ENCODE data around the gene DOCK9. TPM values are rescaled to one million over a fixed set of nuclear protein-coding genes. Genes with fewer than 3 reads are reported as not detected.

The DOCK9 gene
- total and polyA plus RNA-seq, 4 donors = 48.8 to 193 (median 133) TPM

DNA sequence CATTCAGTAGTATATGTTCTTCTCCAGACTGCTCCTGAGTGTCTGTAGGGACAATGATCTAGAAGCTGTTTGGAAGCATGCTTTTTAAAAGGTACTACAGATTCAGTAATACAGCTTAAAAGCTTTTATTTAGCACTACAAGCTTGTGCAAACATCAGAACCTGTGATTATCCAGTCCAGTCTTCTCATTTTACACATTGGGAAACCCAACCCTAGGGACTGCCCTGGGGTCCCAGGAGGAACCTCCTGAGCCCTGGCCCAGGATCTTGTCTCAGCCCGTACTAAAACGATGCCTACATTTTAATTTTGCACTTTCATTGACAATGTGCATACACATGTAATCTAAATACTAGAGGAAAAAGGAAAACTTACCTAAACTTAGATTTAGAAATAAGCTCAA, 12.5 kb downstream of the DOCK9 start:
- no peak overlapping the region for H3K27ac ChIP-seq (ENCODE audit: low read depth in 1 of 2, low read length in 1 of 2)
- no peaks in the 10 kb centered on the region for H3K9me3 ChIP-seq (ENCODE audit: control insufficient read depth in 4 of 4, insufficient read depth in 3 of 4, low read length in 3 of 4)
- H3K36me3 ChIP-seq (ENCODE audit: control insufficient read depth in 4 of 4, insufficient read depth in 4 of 4, low read length in 4 of 4) = peaks cover 0 to 1% (median 0%) of the 10 kb centered on the region in 4 donors
- peaks cover 0 to 33% (median 5%) of the 10 kb centered on the region in 5 donors for H3K4me1 ChIP-seq (ENCODE audit: control insufficient read depth in 5 of 5, insufficient read depth in 5 of 5, low read length in 5 of 5)
- 74 to 90% methylated on average over 2 of the region's 2 CpGs for WGBS, 2 donors
- DNase-seq = no peak
- TF ChIP-seq CTCF (IDR thresholded peaks at IDR 0.05; ENCODE audit: control extremely low read depth, extremely low read depth) = no peak
- H3K27me3 ChIP-seq (ENCODE audit: control insufficient read depth in 3 of 3, insufficient read depth in 3 of 3, low read length in 2 of 3) = no peaks in the 10 kb centered on the region
- H3K9ac ChIP-seq (ENCODE audit: insufficient read depth in 1 of 2, low read length in 2 of 2) = no peak overlapping the region
- no peak overlapping the region for H3K4me3 ChIP-seq
- ATAC-seq (ENCODE audit: insufficient read depth, low FRiP score) = no peak

DNA sequence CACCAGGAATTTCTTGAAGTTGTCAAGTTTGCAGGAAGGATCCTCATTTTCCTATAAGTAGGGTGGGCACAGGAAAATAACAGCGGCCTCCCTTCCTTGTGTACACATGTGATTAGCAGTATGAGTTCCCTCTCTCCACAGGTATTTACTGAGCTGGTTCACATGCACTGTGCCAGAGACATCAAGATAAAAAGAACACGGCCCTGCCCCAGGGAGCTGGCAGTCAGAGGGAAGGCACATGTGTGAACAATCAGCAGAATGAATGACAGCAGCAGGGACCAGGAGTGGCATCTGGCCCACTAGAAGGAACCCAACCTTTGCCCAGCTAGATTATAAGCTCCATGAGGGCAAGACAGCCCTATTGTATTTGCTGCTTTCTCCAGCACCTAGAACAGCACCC, 13.9 kb downstream of the DOCK9 start:
- 61 to 66% methylated on average over 2 of the region's 2 CpGs for WGBS, 2 donors
- Histone ChIP-seq H3K36me3 (ENCODE audit: control insufficient read depth in 4 of 4, insufficient read depth in 4 of 4, low read length in 4 of 4) (peaks cover 0 to 1% (median 0%) of the 10 kb centered on the region in 4 donors), H3K27me3 (ENCODE audit: control insufficient read depth in 3 of 3, insufficient read depth in 3 of 3, low read length in 2 of 3) (no peaks in the 10 kb centered on the region), H3K9ac (ENCODE audit: insufficient read depth in 1 of 2, low read length in 2 of 2) (no peak overlapping the region), H3K4me1 (ENCODE audit: control insufficient read depth in 5 of 5, insufficient read depth in 5 of 5, low read length in 5 of 5) (peaks cover 0 to 31% (median 9%) of the 10 kb centered on the region in 5 donors), H3K4me3 (no peak overlapping the region), H3K9me3 (ENCODE audit: control insufficient read depth in 4 of 4, insufficient read depth in 3 of 4, low read length in 3 of 4) (no peaks in the 10 kb centered on the region), H3K27ac (ENCODE audit: low read depth in 1 of 2, low read length in 1 of 2) (no peak overlapping the region)
- no peak for DNase-seq
- ATAC-seq (ENCODE audit: insufficient read depth, low FRiP score) = no peak
- no peak for TF ChIP-seq CTCF (IDR thresholded peaks at IDR 0.05; ENCODE audit: control extremely low read depth, extremely low read depth)

DNA sequence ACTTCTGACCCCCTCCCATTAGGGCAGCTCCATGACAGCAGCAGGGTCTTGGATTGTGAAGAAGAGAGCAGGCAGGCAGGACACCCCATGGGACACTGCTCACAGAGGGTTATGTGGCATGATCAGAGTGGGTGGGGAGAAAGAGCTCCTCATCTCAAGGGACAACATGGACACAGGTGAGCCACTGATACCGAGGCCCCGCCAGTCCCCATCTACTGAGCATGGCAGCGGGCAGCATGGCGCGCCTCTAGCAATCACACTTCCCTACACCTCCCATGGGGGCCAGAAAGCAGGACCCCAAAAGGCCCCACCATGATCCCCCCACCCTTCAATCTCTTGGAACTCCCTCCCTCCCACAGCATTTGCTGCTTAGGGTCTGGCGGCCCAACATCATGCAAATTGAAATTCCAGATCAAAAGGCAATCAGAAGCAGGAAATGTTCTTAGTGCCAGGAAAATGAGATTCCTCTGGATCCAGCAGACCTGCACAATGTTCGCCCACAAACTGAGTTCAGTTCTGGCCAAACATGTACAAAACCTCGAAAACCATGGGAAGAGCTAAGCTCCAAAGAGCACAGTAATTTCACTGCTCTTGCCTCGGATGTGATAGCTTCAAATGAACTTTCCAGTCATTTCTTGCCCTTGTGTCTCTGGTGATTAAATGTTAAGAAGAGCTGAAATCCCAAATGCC, 14.8 kb downstream of the DOCK9 start:
- ATAC-seq (ENCODE audit: insufficient read depth, low FRiP score) (no peak), DNase-seq (no peak)
- H3K9me3 ChIP-seq (ENCODE audit: control insufficient read depth in 4 of 4, insufficient read depth in 3 of 4, low read length in 3 of 4) = no peaks in the 10 kb centered on the region
- H3K36me3 ChIP-seq (ENCODE audit: control insufficient read depth in 4 of 4, insufficient read depth in 4 of 4, low read length in 4 of 4) = peaks cover 0 to 1% (median 0%) of the 10 kb centered on the region in 4 donors
- H3K4me3 ChIP-seq = no peak overlapping the region
- peak overlapping the region in 1 of 2 donors; percentile 17 for H3K27ac ChIP-seq (ENCODE audit: low read depth in 1 of 2, low read length in 1 of 2)
- H3K9ac ChIP-seq (ENCODE audit: insufficient read depth in 1 of 2, low read length in 2 of 2) = no peak overlapping the region
- peaks cover 0 to 34% (median 9%) of the 10 kb centered on the region in 5 donors for H3K4me1 ChIP-seq (ENCODE audit: control insufficient read depth in 5 of 5, insufficient read depth in 5 of 5, low read length in 5 of 5)
- H3K27me3 ChIP-seq (ENCODE audit: control insufficient read depth in 3 of 3, insufficient read depth in 3 of 3, low read length in 2 of 3) = no peaks in the 10 kb centered on the region
- no peak for TF ChIP-seq CTCF (IDR thresholded peaks at IDR 0.05; ENCODE audit: control extremely low read depth, extremely low read depth)
- WGBS, 2 donors = 84 to 89% methylated on average over 7 to 9 of the region's 9 CpGs

All from lung (tissue), 12 donors.